Mesenchymal stem cell (in vitro differentiated cells and primary cell): Measurements from ENCODE around the gene ALDH16A1.

Experiments
- DNase-seq: peaks from one replicate; pipeline ENCODE4 v3.0.0-alpha.2; 2013
- H2AFZ ChIP-seq: one replicate; pipeline ENCODE4 v1.6.1; 2013; ENCODE audit warnings: low read depth, mild to moderate bottlenecking, control low read depth, inconsistent platforms, low read length, moderate library complexity
- H2AK5ac ChIP-seq: 2 replicates; pipeline ENCODE4 v1.6.1; 2013; ENCODE audit warnings: low read length, moderate library complexity, mild to moderate bottlenecking, inconsistent platforms; ENCODE audit not compliant: severe bottlenecking
- H2BK120ac ChIP-seq: one replicate; pipeline ENCODE4 v1.6.1; 2013; ENCODE audit warnings: low read depth, mild to moderate bottlenecking, inconsistent platforms, low read length, moderate library complexity
- H2BK12ac ChIP-seq, 2 experiments: one replicate each; pipeline ENCODE4 v1.6.1; 2013; ENCODE audit warnings: inconsistent platforms in 2 of 2, low read length in 2 of 2, mild to moderate bottlenecking in 2 of 2, moderate library complexity in 2 of 2, control low read depth in 1 of 2
- H2BK15ac ChIP-seq: one replicate; pipeline ENCODE4 v1.6.1; 2013; ENCODE audit warnings: mild to moderate bottlenecking, low read depth, inconsistent platforms; ENCODE audit not compliant: poor library complexity, severe bottlenecking
- H2BK5ac ChIP-seq: 2 replicates; pipeline ENCODE4 v1.6.1; 2013; ENCODE audit warnings: low read depth, mild to moderate bottlenecking, low read length, control low read depth, inconsistent platforms; ENCODE audit not compliant: poor library complexity, severe bottlenecking
- H3K14ac ChIP-seq, 2 experiments: one replicate each; pipeline ENCODE4 v1.6.1; 2013; ENCODE audit warnings: inconsistent platforms in 2 of 2, low read length in 2 of 2, control low read depth in 1 of 2, mild to moderate bottlenecking in 1 of 2, moderate library complexity in 1 of 2
- H3K18ac ChIP-seq, 2 experiments: one replicate each; pipeline ENCODE4 v1.6.1; 2013; ENCODE audit warnings: inconsistent platforms in 2 of 2, low read length in 2 of 2, control low read depth in 1 of 2, low read depth in 1 of 2, mild to moderate bottlenecking in 1 of 2
- H3K23ac ChIP-seq, 2 experiments: one replicate each; pipeline ENCODE4 v1.6.1; 2013; ENCODE audit warnings: inconsistent platforms in 2 of 2, low read length in 2 of 2, mild to moderate bottlenecking in 2 of 2, moderate library complexity in 2 of 2, control low read depth in 1 of 2
- H3K27ac ChIP-seq: 2 replicates; pipeline ENCODE4 v1.5.1; 2013; ENCODE audit warnings: mild to moderate bottlenecking, moderate library complexity, low read length, control low read depth, inconsistent platforms; ENCODE audit not compliant: poor library complexity, severe bottlenecking
- H3K27me3 ChIP-seq, 2 experiments: 2 replicates each; pipeline versions ENCODE4 v1.6.1 to v1.7.0; 2013; ENCODE audit warnings: low read length in 2 of 2, mild to moderate bottlenecking in 2 of 2, moderate library complexity in 2 of 2, control low read depth in 1 of 2, inconsistent platforms in 1 of 2; ENCODE audit not compliant: control insufficient read depth in 1 of 2, insufficient read depth in 1 of 2
- H3K36me3 ChIP-seq, 2 experiments: 2 replicates each; pipeline versions ENCODE4 v1.6.1 to v1.7.0; 2013; ENCODE audit warnings: low read length in 2 of 2, control low read depth in 1 of 2, inconsistent platforms in 1 of 2, low read depth in 1 of 2, mild to moderate bottlenecking in 1 of 2; ENCODE audit not compliant: insufficient read depth in 2 of 2, control insufficient read depth in 1 of 2
- H3K4ac ChIP-seq, 2 experiments: one replicate each; pipeline ENCODE4 v1.6.1; 2013; ENCODE audit warnings: inconsistent platforms in 2 of 2, low read length in 2 of 2, mild to moderate bottlenecking in 2 of 2, moderate library complexity in 2 of 2, control low read depth in 1 of 2, low read depth in 1 of 2
- H3K4me1 ChIP-seq: 2 replicates; pipeline ENCODE4 v1.6.1; 2013; ENCODE audit warnings: low read depth, low read length, control low read depth; ENCODE audit not compliant: control insufficient read depth, insufficient read depth
- H3K4me2 ChIP-seq: 2 replicates; pipeline ENCODE4 v1.6.1; 2013; ENCODE audit warnings: low read length, mild to moderate bottlenecking, inconsistent platforms; ENCODE audit not compliant: poor library complexity, severe bottlenecking
- H3K4me3 ChIP-seq, 2 experiments: 2 replicates each; pipeline versions ENCODE4 v1.5.1 to v1.7.0; 2013; ENCODE audit warnings: low read length in 2 of 2, mild to moderate bottlenecking in 2 of 2, control low read depth in 1 of 2, low read depth in 1 of 2; ENCODE audit not compliant: insufficient read depth in 1 of 2
- H3K79me1 ChIP-seq: replicated peaks from 2 replicates; pipeline ENCODE4 v1.6.1; 2013; ENCODE audit warnings: mild to moderate bottlenecking, control low read depth, low read length, inconsistent platforms; ENCODE audit not compliant: poor library complexity, severe bottlenecking
- H3K9ac ChIP-seq: 2 replicates; pipeline ENCODE4 v1.7.0; 2013; ENCODE audit warnings: mild to moderate bottlenecking, low read length, moderate library complexity
- H3K9me3 ChIP-seq: 2 replicates; pipeline ENCODE4 v1.7.0; 2013; ENCODE audit warnings: mild to moderate bottlenecking, low read length; ENCODE audit not compliant: control insufficient read depth
- H4K8ac ChIP-seq: one replicate; pipeline ENCODE4 v1.6.1; 2013; ENCODE audit warnings: inconsistent platforms, mild to moderate bottlenecking, low read length, moderate library complexity
- H4K91ac ChIP-seq: one replicate; pipeline ENCODE4 v1.6.1; 2013; ENCODE audit warnings: mild to moderate bottlenecking, low read length, inconsistent platforms
- WGBS: methylation state at CpG from one replicate; pipeline ENCODE4 v1.1.7; 2013; ENCODE audit warnings: mixed read lengths; 5-methylcytosine and 5-hydroxymethylcytosine counted together

ALDH16A1 gene

DNA sequence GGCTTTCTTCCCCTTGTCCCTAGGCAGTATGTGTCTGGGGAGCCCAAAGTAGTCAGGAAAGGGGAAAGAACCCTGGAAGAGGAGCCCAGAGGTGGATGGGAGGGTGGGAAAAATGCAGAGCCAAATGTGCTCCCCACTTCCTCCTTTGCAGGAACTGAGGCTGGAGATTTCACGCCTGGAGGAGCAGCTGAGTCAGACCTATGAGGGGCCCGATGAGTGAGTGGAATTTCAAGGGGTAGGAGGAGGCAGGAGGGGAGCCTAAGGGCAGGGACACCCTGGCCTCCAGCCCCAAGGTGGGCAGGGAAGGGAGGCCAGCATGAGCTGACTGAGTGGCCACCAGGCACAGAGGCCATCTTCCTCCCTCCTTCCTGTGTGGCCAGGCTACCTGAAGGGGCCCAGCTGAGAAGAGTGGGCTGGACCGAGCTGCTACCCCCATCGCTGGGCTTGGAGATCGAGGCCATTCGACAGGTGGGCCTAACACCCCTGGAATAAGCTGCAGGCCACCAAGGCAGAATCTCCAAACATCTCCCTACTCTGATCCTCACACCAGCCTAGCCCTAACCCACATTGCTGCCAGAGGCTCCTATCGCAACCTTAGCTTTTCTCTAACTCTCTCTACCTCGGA, 44.1 kb upstream of the ALDH16A1 start:
- H3K18ac ChIP-seq = no peak overlapping the region
- H2BK15ac ChIP-seq = no peak overlapping the region
- no peak overlapping the region for H2AFZ ChIP-seq
- 68% methylated on average over 8 of the region's 8 CpGs for WGBS
- no peak overlapping the region for H3K9ac ChIP-seq
- H3K9me3 ChIP-seq = no peaks in the 10 kb centered on the region
- H3K36me3 ChIP-seq = no peaks in the 10 kb centered on the region
- H4K8ac ChIP-seq = no peak overlapping the region
- H3K27me3 ChIP-seq = peaks cover 0 to 55% of the 10 kb centered on the region in 2 experiments
- no peak overlapping the region for H3K4me2 ChIP-seq
- no peak overlapping the region for H3K14ac ChIP-seq
- no peaks in the 10 kb centered on the region for H3K79me1 ChIP-seq
- H3K4me1 ChIP-seq = peaks cover 22% of the 10 kb centered on the region
- H2BK120ac ChIP-seq = no peak overlapping the region
- DNase-seq = no peak
- peak overlapping the region; percentile 24 for H4K91ac ChIP-seq
- H2AK5ac ChIP-seq = peak overlapping the region; percentile 13
- no peak overlapping the region for H2BK5ac ChIP-seq
- no peak overlapping the region for H3K23ac ChIP-seq
- no peak overlapping the region for H3K4ac ChIP-seq
- H3K27ac ChIP-seq = peak overlapping the region; percentile 61
- H3K4me3 ChIP-seq = no peak overlapping the region
- H2BK12ac ChIP-seq = no peak overlapping the region

GRCh38 chr19:49409441-49410029, 43.5 kb upstream of the ALDH16A1 start:
- Histone ChIP-seq H3K4me2 (no peak overlapping the region), H3K4me1 (peaks cover 17% of the 10 kb centered on the region), H2BK12ac (no peak overlapping the region), H4K91ac (no peak overlapping the region), H3K4me3 (no peak overlapping the region), H2BK5ac (no peak overlapping the region), H3K4ac (no peak overlapping the region), H3K36me3 (no peaks in the 10 kb centered on the region), H2BK120ac (no peak overlapping the region), H4K8ac (no peak overlapping the region), H2AK5ac (peak overlapping the region; percentile 13), H3K9me3 (no peaks in the 10 kb centered on the region), H2AFZ (no peak overlapping the region), H3K27ac (no peak overlapping the region), H3K23ac (no peak overlapping the region), H2BK15ac (no peak overlapping the region), H3K14ac (no peak overlapping the region), H3K18ac (no peak overlapping the region), H3K9ac (no peak overlapping the region), H3K27me3 (peaks cover 0 to 51% of the 10 kb centered on the region in 2 experiments), H3K79me1 (no peaks in the 10 kb centered on the region)
- 90% methylated on average over 4 of the region's 5 CpGs for WGBS
- no peak for DNase-seq

DNA sequence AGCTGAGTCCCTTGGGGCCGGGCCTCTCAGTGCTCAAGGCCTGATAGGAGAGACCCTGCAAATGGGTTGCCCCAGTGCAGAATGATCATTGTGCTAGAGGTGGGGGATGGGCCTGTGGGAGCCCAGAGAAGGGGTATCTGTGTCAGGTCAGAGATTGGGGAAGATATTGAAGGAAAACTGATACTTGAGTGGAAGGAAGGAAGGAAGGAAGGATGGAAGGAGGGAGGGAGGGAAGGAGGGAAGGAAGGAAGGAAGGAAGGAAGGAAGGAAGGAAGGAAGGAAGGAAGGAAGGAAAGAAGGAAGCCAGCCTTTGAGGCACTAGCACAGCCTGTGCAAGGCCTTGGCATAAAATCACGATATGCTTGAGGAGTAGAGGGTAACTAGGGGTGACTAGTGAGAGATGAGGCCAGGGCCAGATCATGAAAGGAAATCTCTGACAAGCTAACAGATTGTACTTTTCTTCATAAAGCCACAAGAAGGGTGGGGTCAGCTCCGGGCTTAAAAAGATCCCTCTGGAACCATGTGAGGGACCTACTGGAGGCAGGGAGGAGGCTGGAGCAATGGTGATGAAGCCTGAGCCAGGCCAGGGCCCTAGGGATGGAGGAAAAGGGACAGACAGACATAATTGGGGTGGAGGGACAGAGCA, 41.2 kb upstream of the ALDH16A1 start:
- no peak for DNase-seq

GRCh38 chr19:49413348-49413747, 39.7 kb upstream of the ALDH16A1 start:
- H3K18ac ChIP-seq = no peak overlapping the region
- no peak overlapping the region for H2BK5ac ChIP-seq
- H2BK120ac ChIP-seq = no peak overlapping the region
- no peaks in the 10 kb centered on the region for H3K9me3 ChIP-seq
- H3K27ac ChIP-seq = no peak overlapping the region
- no peak overlapping the region for H3K4me2 ChIP-seq
- no peak overlapping the region for H2AFZ ChIP-seq
- H3K23ac ChIP-seq = no peak overlapping the region
- H3K4ac ChIP-seq = no peak overlapping the region
- no peak overlapping the region for H4K8ac ChIP-seq
- H3K79me1 ChIP-seq = no peaks in the 10 kb centered on the region
- H4K91ac ChIP-seq = no peak overlapping the region
- no peak overlapping the region for H3K4me3 ChIP-seq
- H2BK15ac ChIP-seq = peak overlapping the region; percentile 33
- DNase-seq = no peak
- no peak overlapping the region for H3K9ac ChIP-seq
- no peak overlapping the region for H2AK5ac ChIP-seq
- H3K4me1 ChIP-seq = peaks cover 15% of the 10 kb centered on the region
- no peak overlapping the region for H2BK12ac ChIP-seq
- peak overlapping the region in 1 of 2 experiments; percentile 26 for H3K14ac ChIP-seq
- WGBS = 34% methylated on average over 7 of the region's 9 CpGs
- no peaks in the 10 kb centered on the region for H3K36me3 ChIP-seq
- peaks cover 10 to 67% of the 10 kb centered on the region in 2 experiments for H3K27me3 ChIP-seq

More for the DNA sequence above, 41.2 kb upstream of the ALDH16A1 start:
- H2BK120ac ChIP-seq = no peak overlapping the region
- no peak overlapping the region for H2BK12ac ChIP-seq
- no peak overlapping the region for H3K4me3 ChIP-seq
- H2BK15ac ChIP-seq = no peak overlapping the region
- no peaks in the 10 kb centered on the region for H3K9me3 ChIP-seq
- H2BK5ac ChIP-seq = no peak overlapping the region
- H4K8ac ChIP-seq = no peak overlapping the region
- H3K36me3 ChIP-seq = no peaks in the 10 kb centered on the region
- H4K91ac ChIP-seq = no peak overlapping the region
- 85% methylated on average over 3 of the region's 3 CpGs for WGBS
- H2AK5ac ChIP-seq = no peak overlapping the region
- peaks cover 20% of the 10 kb centered on the region for H3K4me1 ChIP-seq
- H3K23ac ChIP-seq = no peak overlapping the region
- H3K27me3 ChIP-seq = peaks cover 4 to 60% of the 10 kb centered on the region in 2 experiments
- H3K4me2 ChIP-seq = no peak overlapping the region
- H3K9ac ChIP-seq = no peak overlapping the region
- no peak overlapping the region for H2AFZ ChIP-seq
- no peak overlapping the region for H3K27ac ChIP-seq
- H3K18ac ChIP-seq = no peak overlapping the region
- H3K79me1 ChIP-seq = no peaks in the 10 kb centered on the region
- no peak overlapping the region for H3K4ac ChIP-seq
- H3K14ac ChIP-seq = no peak overlapping the region
